GM19238 (cell line): ENCODE measurements around the gene TIPARP.
"Not testable (repeated sequence)": the region's sequence is repeated elsewhere in the genome, so short reads cannot be mapped to it uniquely, and the experiment has no call there.

Experiments
- DNase-seq: peaks from one replicate; pipeline ENCODE4 v3.0.0; 2011; ENCODE audit warnings: low spot score; ENCODE audit not compliant: insufficient read length

TIPARP gene

DNA sequence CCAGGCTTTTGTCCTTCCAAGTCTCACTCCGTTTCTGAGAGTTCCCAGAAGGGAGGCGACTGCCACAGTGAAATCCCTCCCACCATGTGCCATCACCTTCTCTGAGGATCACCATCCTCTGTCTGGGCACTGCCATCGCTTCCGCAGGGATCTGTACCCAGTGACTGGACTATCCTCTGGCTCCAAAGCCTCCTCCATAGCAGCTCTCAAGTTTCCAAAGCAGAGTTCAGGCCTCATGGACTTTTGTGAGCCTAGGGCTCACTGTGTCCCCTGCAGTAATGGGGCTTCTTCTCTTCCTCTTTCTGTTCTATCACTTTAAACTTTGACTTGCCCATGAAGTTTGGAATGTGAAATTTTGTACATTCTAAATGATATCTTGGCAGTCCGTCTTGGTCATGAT lies 63.9 kb downstream of the TIPARP start:
- no peak for DNase-seq

- no peak for DNase-seq
These were observed 65.6 kb downstream of the TIPARP start for GRCh38 chr3:156739976-156740375.

DNA sequence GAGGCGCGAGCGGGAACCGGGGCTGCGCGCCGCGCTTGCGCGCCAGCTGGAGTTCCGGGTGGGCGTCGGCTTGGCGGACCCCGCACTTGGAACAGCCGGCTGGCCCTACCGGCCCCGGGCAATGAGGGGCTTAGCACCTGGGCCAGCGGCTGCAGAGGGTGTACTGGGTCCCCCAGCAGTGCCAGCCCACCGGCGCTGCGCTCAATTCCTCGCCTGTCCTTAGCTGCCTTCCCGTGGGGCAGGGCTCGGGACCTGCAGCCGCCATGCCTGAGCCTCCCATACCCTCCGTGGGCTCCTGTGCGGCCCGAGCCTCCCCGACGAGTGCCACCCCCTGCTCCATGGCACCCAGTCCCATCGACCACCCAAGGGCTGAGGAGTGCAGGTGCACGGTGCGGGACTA lies 66.2 kb downstream of the TIPARP start:
- DNase-seq = not testable (repeated sequence)

DNA sequence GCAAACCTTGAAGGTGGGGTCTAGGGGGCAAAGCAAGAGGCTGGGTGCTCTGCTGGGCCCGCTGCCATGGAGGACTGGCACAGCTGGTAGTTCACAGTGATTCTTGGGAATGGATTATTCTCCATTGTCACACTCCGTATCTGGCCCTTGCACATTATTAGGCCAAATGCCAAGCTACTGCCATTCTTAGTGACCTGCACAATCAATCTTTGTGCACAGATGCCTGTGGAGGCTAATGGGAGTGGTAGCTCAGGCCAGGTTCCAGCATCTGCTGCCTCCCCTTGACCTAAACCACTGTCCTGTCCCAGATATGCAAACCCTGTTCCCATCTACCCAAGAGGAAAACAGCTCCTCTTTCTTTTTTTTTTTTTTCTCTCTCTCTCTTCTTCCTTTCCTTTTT lies 67.5 kb downstream of the TIPARP start:
- DNase-seq = no peak

DNA sequence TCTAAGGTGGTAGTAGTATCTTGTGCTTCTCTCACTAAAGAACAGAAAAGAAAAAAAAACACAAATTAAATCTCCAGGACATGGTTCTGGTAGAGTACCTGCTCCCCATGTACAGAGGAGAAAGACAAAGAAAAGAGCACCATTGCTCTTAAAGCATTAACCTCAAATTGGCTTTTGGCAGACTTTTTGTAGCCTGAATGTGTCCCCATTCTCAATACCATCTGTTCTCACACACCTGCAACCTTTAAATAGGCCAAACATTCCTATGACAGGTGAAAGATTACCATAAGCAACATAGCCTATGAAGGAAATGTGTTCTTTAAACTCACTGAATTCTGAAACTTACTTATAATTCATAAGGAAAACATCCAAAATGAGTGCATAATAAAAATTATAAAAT lies 68.0 kb downstream of the TIPARP start:
- no peak for DNase-seq

GRCh38 chr3:156743859-156744258 lies 69.5 kb downstream of the TIPARP start:
- no peak for DNase-seq

GRCh38 chr3:156744631-156745030 lies 70.2 kb downstream of the TIPARP start:
- DNase-seq = no peak

GRCh38 chr3:156745766-156746165 lies 71.4 kb downstream of the TIPARP start:
- no peak for DNase-seq

DNA sequence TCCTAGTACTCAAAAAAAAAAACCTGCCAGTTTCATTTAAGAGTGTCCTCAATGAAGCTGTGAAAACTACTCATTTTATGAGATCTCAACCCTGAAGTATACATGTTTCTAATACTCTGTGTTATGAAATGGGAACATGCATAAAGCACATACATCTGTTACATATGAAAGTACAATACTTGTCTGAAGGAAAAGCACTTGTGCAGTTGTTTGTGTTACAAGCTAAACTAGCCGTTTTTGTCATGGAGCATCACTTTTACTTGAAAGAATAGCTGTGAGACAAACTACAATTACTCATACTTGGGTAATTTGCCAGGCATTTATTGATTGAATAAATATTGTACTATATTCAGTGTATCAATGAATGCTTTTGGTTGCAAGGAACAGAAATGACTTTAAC lies 72.7 kb downstream of the TIPARP start:
- DNase-seq = no peak

DNA sequence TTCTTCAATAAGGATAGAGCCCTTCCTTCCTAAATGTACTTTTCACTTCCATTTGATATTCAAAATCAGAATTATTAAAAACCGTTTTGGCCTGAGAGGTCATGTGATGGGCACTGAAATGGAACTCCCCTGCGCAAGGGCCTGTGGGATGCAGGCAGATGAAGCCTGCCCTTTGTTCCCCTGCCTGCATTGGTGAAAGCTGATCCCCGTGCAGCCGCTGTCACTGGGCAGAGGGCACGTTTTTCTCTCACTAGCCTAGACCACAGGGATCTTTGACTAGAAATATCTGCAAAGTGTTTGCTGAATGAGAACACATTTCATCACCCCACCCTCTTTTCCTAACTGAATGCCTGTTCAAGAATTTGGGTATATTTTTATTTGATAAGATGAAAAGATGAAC lies 74.9 kb downstream of the TIPARP start:
- DNase-seq = no peak

DNA sequence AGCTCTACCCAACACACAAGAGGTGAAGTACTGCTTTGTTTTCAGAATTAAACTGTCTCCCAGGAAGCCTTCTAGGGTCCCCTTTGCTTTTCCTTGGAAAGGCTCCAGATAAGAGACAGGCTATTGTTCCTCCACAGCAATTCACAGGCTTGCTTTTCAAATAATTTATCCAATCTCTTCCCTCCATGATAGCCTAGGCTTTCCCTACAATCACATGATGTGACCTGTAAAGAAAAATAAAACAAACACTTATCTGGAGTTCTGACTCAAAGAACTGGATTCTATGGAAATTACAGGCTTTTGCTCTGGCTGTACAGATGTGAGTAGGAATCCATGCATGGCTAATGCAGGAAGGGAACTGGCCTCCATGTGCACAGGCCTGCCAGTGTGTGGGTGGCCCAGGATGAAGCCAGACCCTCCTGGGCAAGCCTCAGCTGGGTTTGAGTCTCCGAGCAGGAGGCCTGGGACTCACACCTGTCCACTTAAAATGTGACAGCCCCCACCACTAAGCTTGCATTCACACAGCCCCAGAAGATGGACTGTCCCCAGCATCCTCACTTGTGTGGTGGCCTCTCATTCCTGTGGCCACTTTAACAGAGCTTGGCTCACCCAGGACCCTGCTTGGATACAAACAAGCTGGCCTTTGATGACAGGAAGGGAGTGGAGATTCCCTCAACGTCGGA lies 75.9 kb downstream of the TIPARP start:
- DNase-seq = no peak

DNA sequence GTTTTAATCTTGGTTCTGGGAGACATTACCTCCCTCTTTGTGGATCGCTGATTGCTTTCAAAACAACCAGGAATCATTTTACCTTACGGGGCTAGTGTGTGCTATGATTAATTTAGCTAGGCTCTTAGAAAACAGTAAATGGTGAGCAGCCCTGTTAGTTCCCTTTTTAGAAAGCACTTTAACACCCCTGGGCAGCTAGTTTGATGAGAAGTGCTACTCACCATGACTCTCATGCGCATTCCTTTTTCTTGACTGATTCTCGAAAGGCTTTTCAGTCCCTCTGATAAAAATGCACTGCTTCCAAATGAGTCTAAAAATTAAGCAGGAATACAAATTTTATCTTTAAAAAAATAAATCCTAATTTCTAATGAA lies 76.5 kb downstream of the TIPARP start:
- no peak for DNase-seq

DNA sequence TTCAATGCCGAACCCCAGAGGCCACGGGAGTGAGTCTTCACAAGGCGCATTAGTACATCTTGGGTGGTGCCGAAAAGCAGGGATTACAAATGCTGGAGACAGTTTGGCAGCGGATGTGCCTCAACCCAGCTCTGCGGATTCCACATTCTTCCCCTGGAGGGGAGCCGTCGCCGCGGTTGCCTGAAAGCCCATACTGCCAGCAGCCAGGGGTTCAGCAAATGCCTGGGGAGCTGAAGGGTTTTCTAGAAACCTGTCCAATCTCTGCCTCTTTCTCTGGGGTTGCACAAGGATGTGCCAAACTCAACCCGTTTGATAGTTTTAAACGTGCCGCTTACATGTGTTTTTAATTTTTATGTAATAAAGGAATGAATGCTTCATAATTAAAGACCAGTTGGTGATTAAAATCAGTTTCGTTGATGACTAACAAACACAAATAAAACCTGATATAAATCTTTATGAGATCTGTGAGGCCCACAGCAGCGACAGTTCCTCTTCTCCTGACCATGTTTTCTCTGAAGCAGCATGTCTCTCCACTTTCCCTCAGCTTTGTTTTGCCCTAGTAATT lies 77.2 kb downstream of the TIPARP start:
- no peak for DNase-seq
